Hepatocyte (in vitro differentiated cells): ENCODE data around the gene TTLL12. TPM values are rescaled to one million over a fixed set of nuclear protein-coding genes. Genes with fewer than 3 reads are reported as not detected.

ENCODE experiments used
- DNase-seq: peaks from one replicate; pipeline ENCODE4 v3.0.0-alpha.2; 2016; ENCODE audit warnings: low spot score
- H2AFZ ChIP-seq: fragments of 200-600 bp; sonication (generic); 2 replicates; pipeline ENCODE4 v1.6.0; 2016; ENCODE audit warnings: antibody characterized with exemption, mild to moderate bottlenecking
- H3K27ac ChIP-seq: fragments of 200-600 bp; sonication (generic); 2 replicates; pipeline ENCODE4 v1.5.1; 2016; ENCODE audit warnings: mild to moderate bottlenecking
- H3K27me3 ChIP-seq: fragments of 200-600 bp; sonication (generic); 2 replicates; pipeline ENCODE4 v1.6.1; 2016
- H3K36me3 ChIP-seq: fragments of 200-600 bp; sonication (generic); replicated peaks from 2 replicates; pipeline ENCODE4 v1.5.1; 2016; ENCODE audit warnings: low read depth; ENCODE audit not compliant: insufficient read depth
- H3K4me1 ChIP-seq: fragments of 200-600 bp; sonication (generic); 2 replicates; pipeline ENCODE4 v1.5.1; 2016; ENCODE audit warnings: mild to moderate bottlenecking, moderate library complexity; ENCODE audit not compliant: insufficient read depth
- H3K4me2 ChIP-seq: fragments of 200-600 bp; sonication (generic); 2 replicates; pipeline ENCODE4 v1.6.0; 2016
- H3K4me3 ChIP-seq: fragments of 200-600 bp; sonication (generic); 2 replicates; pipeline ENCODE4 v1.5.1; 2016; ENCODE audit warnings: mild to moderate bottlenecking
- H3K79me2 ChIP-seq: fragments of 200-600 bp; sonication (generic); 2 replicates; pipeline ENCODE4 v1.6.0; 2017; ENCODE audit warnings: mild to moderate bottlenecking
- H3K9me2 ChIP-seq: fragments of 200-600 bp; sonication (generic); replicated peaks from 2 replicates; pipeline ENCODE4 v1.6.0; 2017; ENCODE audit warnings: mild to moderate bottlenecking; ENCODE audit not compliant: insufficient read depth
- H3K9me3 ChIP-seq: fragments of 200-600 bp; sonication (generic); 2 replicates; pipeline ENCODE4 v1.5.1; 2016; ENCODE audit warnings: low read depth, mild to moderate bottlenecking
- H4K20me1 ChIP-seq: fragments of 200-600 bp; sonication (generic); 2 replicates; pipeline ENCODE4 v1.6.0; 2016; ENCODE audit warnings: mild to moderate bottlenecking; ENCODE audit not compliant: insufficient read depth, poor library complexity, severe bottlenecking
- EZH2 ChIP-seq: fragments of 200-600 bp; sonication (generic); IDR thresholded peaks from 2 replicates; pipeline ENCODE4 v1.6.1; 2016; ENCODE audit warnings: antibody characterized with exemption, mild to moderate bottlenecking, borderline replicate concordance
- EZH2phosphoT487 ChIP-seq: fragments of 200-600 bp; sonication (generic); IDR thresholded peaks from one replicate; pipeline ENCODE4 v1.6.1; 2018; ENCODE audit warnings: antibody characterized with exemption, mild to moderate bottlenecking, low read depth, moderate library complexity; ENCODE audit not compliant: unreplicated experiment, severe bottlenecking
- WGBS: methylation state at CpG from one replicate; pipeline ENCODE4 v1.1.6; 2016; ENCODE audit warnings: low lambda C conversion rate; ENCODE audit errors: missing lambda C conversion rate; 5-methylcytosine and 5-hydroxymethylcytosine counted together
- polyA plus RNA-seq: library from polyadenylated mRNA; unstranded; fragments of >200 nt; fragmentation: Nextera tagmentation; extraction: Ambion mirVana; gene quantifications from 2 replicates; pipeline ENCODE4 v1.2.1, GENCODE V29; 2016
- total RNA-seq: library from RNA; depleted of rRNA; stranded (reverse); fragments of >200 nt; gene quantifications from 2 replicates; pipeline ENCODE4 v1.2.3, GENCODE V29; 2014
- TF ChIP-seq, protein P1 (sequence below): fragments of 200-600 bp; sonication (generic); IDR thresholded peaks from 2 replicates; pipeline ENCODE4 v1.5.1; 2016; ENCODE audit warnings: antibody characterized with exemption, mild to moderate bottlenecking; ENCODE audit not compliant: poor library complexity

The TTLL12 gene
- total and polyA plus RNA-seq, 2 experiments from 2014 or later = 40.9 to 50.3 TPM

DNA sequence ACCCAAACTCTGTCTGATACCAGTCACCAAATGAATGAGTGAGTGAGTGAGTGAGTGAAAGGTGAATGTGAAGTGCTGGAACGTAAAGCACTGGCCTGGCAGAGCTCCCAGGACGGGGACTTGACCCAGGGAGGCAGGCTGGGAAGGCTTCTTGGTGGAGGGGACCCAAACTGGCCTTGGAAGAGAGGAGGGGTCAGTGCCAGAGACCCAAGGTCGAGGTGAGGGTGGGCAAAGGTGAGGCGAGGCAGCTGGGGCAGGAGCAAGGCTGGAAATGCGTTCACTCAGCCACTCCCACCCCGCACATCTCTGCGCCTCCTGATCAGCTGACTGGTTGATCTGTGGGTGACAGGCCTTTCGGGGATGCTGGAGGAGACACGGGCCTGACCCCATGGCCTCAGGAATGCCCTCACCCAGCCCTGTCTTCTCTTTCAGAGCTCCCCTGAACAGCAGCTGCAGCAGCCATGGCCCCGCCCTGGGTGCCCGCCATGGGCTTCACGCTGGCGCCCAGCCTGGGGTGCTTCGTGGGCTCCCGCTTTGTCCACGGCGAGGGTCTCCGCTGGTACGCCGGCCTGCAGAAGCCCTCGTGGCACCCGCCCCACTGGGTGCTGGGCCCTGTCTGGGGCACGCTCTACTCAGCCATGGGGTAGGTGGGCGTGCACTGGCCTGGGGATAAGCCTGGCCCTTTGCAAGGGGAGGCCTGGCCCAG, 28.0 kb downstream of the TTLL12 start:
- Histone ChIP-seq H3K27me3 (no peaks in the 10 kb centered on the region), H3K36me3 (no peaks in the 10 kb centered on the region), H3K4me3 (no peak overlapping the region), H3K79me2 (no peaks in the 10 kb centered on the region), H2AFZ (no peak overlapping the region), H3K9me3 (no peaks in the 10 kb centered on the region), H3K4me2 (no peak overlapping the region), H3K9me2 (no peaks in the 10 kb centered on the region), H3K4me1 (no peaks in the 10 kb centered on the region), H3K27ac (no peak overlapping the region), H4K20me1 (no peaks in the 10 kb centered on the region)
- DNase-seq = no peak
- WGBS = 95% methylated on average over 21 of the region's 24 CpGs
- no peak for TF ChIP-seq EZH2
- TF ChIP-seq, protein P1, sequence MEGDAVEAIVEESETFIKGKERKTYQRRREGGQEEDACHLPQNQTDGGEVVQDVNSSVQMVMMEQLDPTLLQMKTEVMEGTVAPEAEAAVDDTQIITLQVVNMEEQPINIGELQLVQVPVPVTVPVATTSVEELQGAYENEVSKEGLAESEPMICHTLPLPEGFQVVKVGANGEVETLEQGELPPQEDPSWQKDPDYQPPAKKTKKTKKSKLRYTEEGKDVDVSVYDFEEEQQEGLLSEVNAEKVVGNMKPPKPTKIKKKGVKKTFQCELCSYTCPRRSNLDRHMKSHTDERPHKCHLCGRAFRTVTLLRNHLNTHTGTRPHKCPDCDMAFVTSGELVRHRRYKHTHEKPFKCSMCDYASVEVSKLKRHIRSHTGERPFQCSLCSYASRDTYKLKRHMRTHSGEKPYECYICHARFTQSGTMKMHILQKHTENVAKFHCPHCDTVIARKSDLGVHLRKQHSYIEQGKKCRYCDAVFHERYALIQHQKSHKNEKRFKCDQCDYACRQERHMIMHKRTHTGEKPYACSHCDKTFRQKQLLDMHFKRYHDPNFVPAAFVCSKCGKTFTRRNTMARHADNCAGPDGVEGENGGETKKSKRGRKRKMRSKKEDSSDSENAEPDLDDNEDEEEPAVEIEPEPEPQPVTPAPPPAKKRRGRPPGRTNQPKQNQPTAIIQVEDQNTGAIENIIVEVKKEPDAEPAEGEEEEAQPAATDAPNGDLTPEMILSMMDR = no peak
- no peak for TF ChIP-seq EZH2phosphoT487

DNA sequence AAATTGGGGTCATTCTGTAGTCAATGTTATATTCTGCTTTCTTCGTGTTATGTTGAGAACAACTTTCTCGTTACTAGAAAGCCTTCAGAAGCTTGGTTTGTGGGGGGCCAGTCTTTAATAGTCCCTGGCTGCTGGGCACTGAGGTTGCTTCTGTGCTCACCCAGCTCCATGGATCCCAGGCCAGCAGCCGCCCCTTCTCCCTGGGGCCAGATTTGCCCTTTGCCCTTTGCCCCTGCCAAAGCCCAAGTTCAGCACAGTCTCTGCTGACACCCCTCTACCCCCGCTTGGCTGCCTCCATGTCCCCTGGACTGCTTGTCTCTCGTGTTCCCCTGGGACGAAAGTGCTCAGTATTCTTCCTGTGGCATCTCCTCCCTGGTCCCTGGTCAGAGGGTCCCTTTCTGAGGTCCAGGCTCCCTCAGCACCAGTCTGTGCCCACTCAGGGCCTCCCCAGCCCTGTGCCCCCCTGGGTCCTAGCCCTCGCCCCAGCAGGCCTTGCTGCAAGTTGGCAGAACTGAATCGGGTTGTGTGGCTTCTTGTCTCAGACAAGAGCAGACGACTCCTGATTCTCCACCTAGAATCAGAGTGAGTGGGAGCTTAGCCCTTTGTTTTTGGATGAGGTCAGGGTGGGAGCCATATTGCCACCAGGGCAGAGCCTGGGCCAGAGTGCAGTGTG, 28.9 kb downstream of the TTLL12 start:
- H2AFZ ChIP-seq = no peak overlapping the region
- no peaks in the 10 kb centered on the region for H3K79me2 ChIP-seq
- no peaks in the 10 kb centered on the region for H3K9me3 ChIP-seq
- no peaks in the 10 kb centered on the region for H3K36me3 ChIP-seq
- no peaks in the 10 kb centered on the region for H3K27me3 ChIP-seq
- TF ChIP-seq, protein P1 = no peak
- TF ChIP-seq EZH2phosphoT487 = no peak
- TF ChIP-seq EZH2 = no peak
- no peaks in the 10 kb centered on the region for H3K4me1 ChIP-seq
- 88% methylated on average over 9 of the region's 9 CpGs for WGBS
- no peaks in the 10 kb centered on the region for H3K9me2 ChIP-seq
- H3K4me2 ChIP-seq = no peak overlapping the region
- no peak overlapping the region for H3K27ac ChIP-seq
- no peak overlapping the region for H3K4me3 ChIP-seq
- DNase-seq = no peak
- no peaks in the 10 kb centered on the region for H4K20me1 ChIP-seq

DNA sequence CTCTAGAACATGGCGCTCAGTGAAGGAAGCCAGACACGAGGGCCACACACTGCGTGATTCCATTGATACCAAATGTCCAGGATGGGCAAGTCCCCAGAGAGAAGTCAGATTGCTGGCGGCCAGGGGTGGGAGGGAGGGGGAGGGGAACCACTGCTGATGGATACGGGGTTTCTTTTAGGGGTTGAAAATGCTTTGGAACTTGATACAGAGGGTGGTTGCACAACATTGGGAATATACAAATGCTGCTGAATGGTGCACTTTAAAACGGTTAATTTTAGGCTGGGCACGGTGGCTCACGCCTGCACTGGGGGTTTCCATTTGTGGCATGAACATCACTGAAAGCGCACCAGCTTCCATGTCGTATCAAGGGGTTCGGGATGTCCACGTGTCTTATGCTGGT, 30.5 kb downstream of the TTLL12 start:
- Histone ChIP-seq H3K4me1 (peaks cover 7% of the 10 kb centered on the region), H3K4me2 (no peak overlapping the region), H3K36me3 (no peaks in the 10 kb centered on the region), H2AFZ (no peak overlapping the region), H3K9me3 (no peaks in the 10 kb centered on the region), H3K79me2 (no peaks in the 10 kb centered on the region), H3K4me3 (no peak overlapping the region), H4K20me1 (no peaks in the 10 kb centered on the region), H3K9me2 (no peaks in the 10 kb centered on the region), H3K27me3 (no peaks in the 10 kb centered on the region), H3K27ac (no peak overlapping the region)
- WGBS = 92% methylated on average over 11 of the region's 12 CpGs
- DNase-seq = no peak
- TF ChIP-seq EZH2phosphoT487 = no peak
- TF ChIP-seq, protein P1 = no peak
- no peak for TF ChIP-seq EZH2
